Skin epidermis (tissue), 12 donors: Measurements from ENCODE around the gene CST1.
"Not testable (repeated sequence)": the region's sequence is repeated elsewhere in the genome, so short reads cannot be mapped to it uniquely, and the experiment has no call there.

Source experiments
- H3K27ac ChIP-seq, 21 experiments: fragments of 200-600 bp; sonication (generic) in 11 of 21; one replicate each; pipeline ENCODE4 v1.5.0; 2020; ENCODE audit warnings: mild to moderate bottlenecking in 3 of 21, inconsistent platforms in 2 of 21, moderate library complexity in 2 of 21
- H3K4me3 ChIP-seq, 7 experiments: fragments of 200-600 bp; sonication (generic) in 2 of 7; one replicate each; pipeline ENCODE4 v1.5.0; 2020; ENCODE audit warnings: inconsistent platforms in 2 of 7, mild to moderate bottlenecking in 2 of 7, moderate library complexity in 1 of 7

Gene CST1

DNA sequence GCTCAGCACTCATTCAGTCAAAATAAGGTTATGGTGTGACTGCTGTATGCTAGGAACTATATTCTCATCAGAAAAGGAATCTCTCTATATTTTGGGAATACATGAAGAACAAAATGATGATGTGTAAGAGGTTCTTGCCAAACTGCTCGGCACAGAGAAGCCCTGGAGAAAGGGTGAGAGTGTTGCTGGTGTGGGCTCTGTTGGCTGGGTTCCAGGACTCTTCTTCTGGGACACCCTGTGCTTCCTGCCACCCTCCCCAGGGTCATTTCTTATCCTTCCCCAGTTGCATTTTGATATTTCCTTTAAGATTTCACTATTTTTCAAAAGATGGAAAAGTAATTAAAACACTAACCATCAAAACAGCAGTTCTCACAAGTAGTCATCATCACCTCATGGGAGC is 28.8 kb downstream of the CST1 start:
- H3K27ac ChIP-seq = no peak overlapping the region
- no peak overlapping the region for H3K4me3 ChIP-seq

DNA sequence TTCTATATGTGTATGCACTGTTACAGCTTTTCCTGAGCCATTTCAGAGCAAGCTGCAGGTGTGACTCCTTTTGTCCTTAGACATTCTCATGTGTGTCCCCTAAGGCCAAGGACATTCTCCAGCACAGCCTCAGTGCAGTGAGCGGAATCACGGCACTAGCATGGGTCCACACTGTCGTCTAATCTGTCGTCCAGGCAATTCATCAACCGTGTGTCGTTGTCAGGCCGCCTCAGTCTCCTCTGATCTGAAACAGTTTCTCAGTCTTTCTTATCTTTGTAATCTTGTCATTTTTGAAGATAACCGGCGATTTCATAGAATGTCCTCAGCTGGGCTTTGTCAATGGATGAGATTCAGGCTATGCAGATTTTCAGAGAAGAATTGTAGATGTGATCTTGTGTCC is 31.4 kb downstream of the CST1 start:
- H3K4me3 ChIP-seq, H3K27ac ChIP-seq: not testable (repeated sequence)

DNA sequence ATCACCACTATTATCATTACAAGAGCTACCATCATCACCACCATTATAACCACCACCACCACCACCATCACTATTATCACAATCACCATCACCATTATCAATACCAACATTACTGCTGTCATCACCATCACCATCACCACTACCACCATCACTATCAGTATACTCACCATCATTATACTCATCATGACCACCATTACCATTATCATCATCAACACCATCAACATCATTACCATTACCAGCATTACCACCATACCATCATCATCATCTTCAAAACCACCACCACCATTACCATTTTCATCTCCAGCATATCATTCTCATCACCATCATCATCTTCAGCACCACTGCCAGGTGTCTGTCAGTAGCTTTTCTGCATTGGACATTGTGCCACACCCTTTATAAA is 39.0 kb downstream of the CST1 start:
- H3K27ac ChIP-seq, H3K4me3 ChIP-seq: not testable (repeated sequence)

DNA sequence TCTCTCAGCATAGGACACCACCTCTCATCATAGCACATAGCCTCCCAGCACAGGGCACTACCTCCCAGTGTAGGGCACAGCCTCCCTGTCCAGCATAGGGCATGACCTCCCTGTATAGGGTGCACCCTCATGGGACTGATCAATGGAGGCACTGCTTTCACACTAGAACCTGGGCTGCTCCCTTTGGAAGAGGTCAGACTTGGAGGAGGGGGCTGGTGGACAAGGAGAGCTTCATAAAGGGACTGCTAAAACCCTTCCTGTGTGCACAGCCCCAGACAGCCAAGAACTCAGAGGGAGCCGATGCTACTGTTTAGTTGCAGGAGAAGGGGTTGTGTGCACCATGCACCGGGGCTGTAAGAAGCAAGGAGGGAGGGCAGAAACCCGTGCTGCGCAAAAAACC is 40.0 kb downstream of the CST1 start:
- Histone ChIP-seq H3K27ac (no peak overlapping the region), H3K4me3 (no peak overlapping the region)

DNA sequence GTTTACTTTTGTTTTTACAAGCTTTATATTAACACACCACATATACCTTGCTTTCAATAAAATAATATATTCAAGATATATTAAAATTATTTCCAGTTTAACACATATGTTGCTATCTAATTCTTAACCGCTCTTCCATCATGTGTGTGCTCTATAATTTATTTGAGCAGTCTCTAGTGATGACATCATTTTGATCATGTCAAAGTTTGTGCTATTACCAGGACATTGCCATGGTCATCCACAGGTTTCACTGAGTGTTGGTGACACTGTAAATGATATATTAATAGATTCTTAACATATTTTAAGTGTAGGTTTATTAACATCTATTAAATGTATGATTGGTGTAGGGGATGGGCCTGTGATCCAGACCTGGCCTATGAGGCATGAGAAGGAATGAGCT is 44.8 kb downstream of the CST1 start:
- no peak overlapping the region for H3K4me3 ChIP-seq
- no peak overlapping the region for H3K27ac ChIP-seq

DNA sequence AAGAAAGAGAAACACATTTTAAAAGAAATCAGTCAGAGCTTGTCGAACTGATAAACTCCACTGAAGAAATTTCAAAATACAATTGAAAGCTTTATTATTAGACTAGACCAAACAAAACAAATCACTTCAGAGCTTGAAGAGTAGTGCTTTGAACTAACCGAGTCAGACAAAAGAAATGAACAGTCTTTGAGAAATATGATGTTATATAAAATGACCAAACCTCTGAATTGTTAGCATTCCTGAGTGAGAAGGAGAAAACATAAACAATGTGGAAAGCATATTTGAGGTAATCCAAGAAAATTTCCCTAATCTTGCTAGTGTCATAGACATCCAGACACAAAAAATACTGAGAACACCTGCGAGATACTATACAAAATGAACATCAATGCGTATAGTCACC is 48.7 kb downstream of the CST1 start:
- Histone ChIP-seq H3K27ac (no peak overlapping the region), H3K4me3 (no peak overlapping the region)

DNA sequence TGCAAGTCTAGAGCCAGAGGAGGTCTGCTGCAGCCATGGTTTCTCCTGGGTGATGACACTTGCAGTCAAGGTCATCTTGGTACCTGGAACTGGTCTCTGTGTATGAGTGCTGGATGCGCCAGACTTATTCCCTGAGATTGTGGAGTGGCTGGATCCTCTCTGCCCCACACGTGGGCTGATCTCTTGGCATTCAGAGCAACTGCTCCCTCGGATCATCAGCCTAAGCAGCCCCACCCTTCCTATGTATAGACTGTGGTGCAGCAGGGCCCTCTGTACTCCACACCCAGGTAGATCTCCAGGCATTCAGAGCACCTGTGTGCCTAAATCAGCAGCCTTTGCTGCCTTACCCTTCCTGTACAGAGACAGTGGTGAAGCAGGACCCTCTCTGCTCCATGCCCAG is 49.8 kb downstream of the CST1 start:
- Histone ChIP-seq H3K4me3 (no peak overlapping the region), H3K27ac (no peak overlapping the region)

DNA sequence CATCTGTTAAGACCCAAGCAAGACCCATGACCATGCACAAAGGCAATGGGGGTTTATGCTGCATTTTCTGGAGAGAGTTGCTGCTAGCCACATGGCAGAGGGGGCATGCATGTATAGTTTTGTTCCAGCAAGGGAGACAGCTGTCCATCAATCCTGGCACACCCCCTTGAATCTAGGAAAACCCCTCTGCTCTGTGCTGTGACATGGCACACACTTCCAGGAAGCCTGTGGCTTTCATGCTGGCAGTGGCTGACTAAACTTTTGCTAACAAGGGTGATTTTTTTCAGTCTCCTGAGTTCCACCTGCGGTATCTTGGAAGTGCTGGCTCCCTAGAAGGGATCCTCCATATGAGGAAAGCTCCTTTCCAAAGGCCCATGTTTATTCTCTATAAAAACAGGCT is 52.8 kb downstream of the CST1 start:
- no peak overlapping the region for H3K4me3 ChIP-seq
- H3K27ac ChIP-seq = no peak overlapping the region
